Fibroblast of lung (primary cell): Measurements from ENCODE around the gene TRIML1. TPM values are rescaled to one million over a fixed set of nuclear protein-coding genes. Genes with fewer than 3 reads are reported as not detected.

Experiments
- DNase-seq, 2 donors: peaks; one replicate each; pipeline versions ENCODE4 v3.0.0 to v3.0.0-alpha.2; 2010; ENCODE audit warnings: low read depth in 2 of 2
- H2AFZ ChIP-seq: 2 replicates; pipeline ENCODE4 v1.5.1; 2012; ENCODE audit warnings: low read length, control low read depth, inconsistent platforms
- H3K27ac ChIP-seq: 2 replicates; pipeline ENCODE4 v1.5.1; 2011; ENCODE audit warnings: low read length, control low read depth; ENCODE audit not compliant: insufficient read depth
- H3K27me3 ChIP-seq: 2 replicates; pipeline ENCODE4 v1.5.1; 2011; ENCODE audit warnings: mild to moderate bottlenecking, low read length; ENCODE audit not compliant: control insufficient read depth, insufficient read depth
- H3K36me3 ChIP-seq: 2 replicates; pipeline ENCODE4 v1.5.1; 2011; ENCODE audit warnings: low read length; ENCODE audit not compliant: control insufficient read depth, insufficient read depth
- H3K4me1 ChIP-seq: 2 replicates; pipeline ENCODE4 v1.5.1; 2011; ENCODE audit warnings: low read length; ENCODE audit not compliant: control insufficient read depth, insufficient read depth; ENCODE audit errors: extremely low read depth
- H3K4me2 ChIP-seq: 2 replicates; pipeline ENCODE4 v1.5.1; 2011; ENCODE audit warnings: low read length, control low read depth; ENCODE audit not compliant: insufficient read depth; ENCODE audit errors: extremely low read depth
- H3K4me3 ChIP-seq, 4 experiments: fragments of 200-600 bp in 1 of 4; sonication (generic) in 1 of 4; replicated peaks in 1 of 4; 2 replicates each; pipeline ENCODE4 v1.5.1; 2011 to 2016; ENCODE audit warnings: low read length in 4 of 4, low read depth in 3 of 4, mild to moderate bottlenecking in 3 of 4, control low read depth in 2 of 4, inconsistent platforms in 1 of 4, mixed read lengths in 1 of 4; ENCODE audit not compliant: insufficient read depth in 1 of 4; ENCODE audit errors: control extremely low read depth in 1 of 4
- H3K79me2 ChIP-seq: 2 replicates; pipeline ENCODE4 v1.5.1; 2012; ENCODE audit warnings: mild to moderate bottlenecking, low read length, inconsistent platforms; ENCODE audit not compliant: control insufficient read depth, insufficient read depth
- H3K9ac ChIP-seq: 2 replicates; pipeline ENCODE4 v1.5.1; 2011; ENCODE audit warnings: mild to moderate bottlenecking, low read length, control low read depth; ENCODE audit not compliant: insufficient read depth
- H3K9me3 ChIP-seq: 2 replicates; pipeline ENCODE4 v1.5.1; 2012; ENCODE audit warnings: low read depth, low read length; ENCODE audit not compliant: control insufficient read depth, insufficient read depth
- H4K20me1 ChIP-seq: 2 replicates; pipeline ENCODE4 v1.5.1; 2011; ENCODE audit warnings: low read length; ENCODE audit not compliant: control insufficient read depth, insufficient read depth; ENCODE audit errors: extremely low read depth
- CTCF ChIP-seq, 2 donors: IDR thresholded peaks in 1 of 2; conservative IDR thresholded peaks in 1 of 2; 1 replicate in 1 of 2; 2 replicates in 1 of 2; pipeline ENCODE4 v1.5.1; 2011 to 2012; ENCODE audit warnings: low read length in 2 of 2, control low read depth in 1 of 2, inconsistent platforms in 1 of 2, low read depth in 1 of 2, mild to moderate bottlenecking in 1 of 2
- EZH2 ChIP-seq: IDR thresholded peaks from 2 replicates; pipeline ENCODE4 v1.5.1; 2012; ENCODE audit warnings: low read length, control low read depth, mild to moderate bottlenecking; ENCODE audit errors: missing control alignments
- polyA plus RNA-seq, 2 donors: library from polyadenylated mRNA; depleted of rRNA in 1 of 2; stranded (reverse) in 1 of 2; unstranded in 1 of 2; fragments of >200 nt; gene quantifications; 2 replicates each; pipeline ENCODE4 v1.2.1, GENCODE V29; 2011 to 2012; ENCODE audit warnings: missing spikeins in 1 of 2
- total RNA-seq: library from RNA; depleted of rRNA; stranded (reverse); fragments of >200 nt; gene quantifications from 2 replicates; pipeline ENCODE4 v1.2.1, GENCODE V29; 2014

The TRIML1 gene
- total and polyA plus RNA-seq, 2 donors (not counting 1 experiment from before 2014, with no cell fraction given) = not detected

- Histone ChIP-seq H3K79me2 (no peaks in the 10 kb centered on the region), H3K36me3 (no peaks in the 10 kb centered on the region)
- DNase-seq = no peak
Observed at GRCh38 chr4:188139671-188140070, 430 bp downstream of the TRIML1 start.

GRCh38 chr4:188143731-188144130 lies 4.5 kb downstream of the TRIML1 start:
- H3K27ac ChIP-seq = no peak overlapping the region
- H3K36me3 ChIP-seq = no peaks in the 10 kb centered on the region
- TF ChIP-seq EZH2 = no peak
- TF ChIP-seq CTCF (conservative IDR thresholded peaks at IDR 0.05 in 1 of 2, IDR thresholded peaks at IDR 0.05 in 1 of 2; ENCODE audit: low read depth in 1 of 2, low read length in 2 of 2) = no peak
- no peak overlapping the region for H3K9ac ChIP-seq
- no peaks in the 10 kb centered on the region for H3K27me3 ChIP-seq
- no peaks in the 10 kb centered on the region for H3K79me2 ChIP-seq
- no peak overlapping the region for H2AFZ ChIP-seq
- H3K9me3 ChIP-seq = no peaks in the 10 kb centered on the region
- no peaks in the 10 kb centered on the region for H3K4me1 ChIP-seq
- H3K4me3 ChIP-seq = no peak overlapping the region
- no peak overlapping the region for H3K4me2 ChIP-seq
- no peaks in the 10 kb centered on the region for H4K20me1 ChIP-seq
- DNase-seq = no peak

More at GRCh38 chr4:188139671-188140070, 430 bp downstream of the TRIML1 start:
- Histone ChIP-seq H3K9ac (no peak overlapping the region), H3K4me3 (no peak overlapping the region), H4K20me1 (no peaks in the 10 kb centered on the region), H3K27ac (no peak overlapping the region), H2AFZ (no peak overlapping the region), H3K27me3 (no peaks in the 10 kb centered on the region), H3K9me3 (no peaks in the 10 kb centered on the region), H3K4me1 (no peaks in the 10 kb centered on the region), H3K4me2 (no peak overlapping the region)
- no peak for TF ChIP-seq EZH2
- TF ChIP-seq CTCF (conservative IDR thresholded peaks at IDR 0.05 in 1 of 2, IDR thresholded peaks at IDR 0.05 in 1 of 2; ENCODE audit: low read depth in 1 of 2, low read length in 2 of 2) = no peak

- no peak overlapping the region for H3K9ac ChIP-seq
- no peak for DNase-seq
- H3K4me1 ChIP-seq = no peaks in the 10 kb centered on the region
- H3K79me2 ChIP-seq = no peaks in the 10 kb centered on the region
- no peaks in the 10 kb centered on the region for H3K36me3 ChIP-seq
- H3K27ac ChIP-seq = no peak overlapping the region
- TF ChIP-seq EZH2 (no peak), CTCF (conservative IDR thresholded peaks at IDR 0.05 in 1 of 2, IDR thresholded peaks at IDR 0.05 in 1 of 2; ENCODE audit: low read depth in 1 of 2, low read length in 2 of 2) (no peak)
- H2AFZ ChIP-seq = no peak overlapping the region
- no peaks in the 10 kb centered on the region for H4K20me1 ChIP-seq
- H3K4me3 ChIP-seq = no peak overlapping the region
- no peaks in the 10 kb centered on the region for H3K9me3 ChIP-seq
- no peaks in the 10 kb centered on the region for H3K27me3 ChIP-seq
- H3K4me2 ChIP-seq = no peak overlapping the region
Observed at GRCh38 chr4:188145601-188146000, 6.4 kb downstream of the TRIML1 start.
